ENCODE results near the gene PLEKHA1.

- TF ChIP-seq, protein P1, sequence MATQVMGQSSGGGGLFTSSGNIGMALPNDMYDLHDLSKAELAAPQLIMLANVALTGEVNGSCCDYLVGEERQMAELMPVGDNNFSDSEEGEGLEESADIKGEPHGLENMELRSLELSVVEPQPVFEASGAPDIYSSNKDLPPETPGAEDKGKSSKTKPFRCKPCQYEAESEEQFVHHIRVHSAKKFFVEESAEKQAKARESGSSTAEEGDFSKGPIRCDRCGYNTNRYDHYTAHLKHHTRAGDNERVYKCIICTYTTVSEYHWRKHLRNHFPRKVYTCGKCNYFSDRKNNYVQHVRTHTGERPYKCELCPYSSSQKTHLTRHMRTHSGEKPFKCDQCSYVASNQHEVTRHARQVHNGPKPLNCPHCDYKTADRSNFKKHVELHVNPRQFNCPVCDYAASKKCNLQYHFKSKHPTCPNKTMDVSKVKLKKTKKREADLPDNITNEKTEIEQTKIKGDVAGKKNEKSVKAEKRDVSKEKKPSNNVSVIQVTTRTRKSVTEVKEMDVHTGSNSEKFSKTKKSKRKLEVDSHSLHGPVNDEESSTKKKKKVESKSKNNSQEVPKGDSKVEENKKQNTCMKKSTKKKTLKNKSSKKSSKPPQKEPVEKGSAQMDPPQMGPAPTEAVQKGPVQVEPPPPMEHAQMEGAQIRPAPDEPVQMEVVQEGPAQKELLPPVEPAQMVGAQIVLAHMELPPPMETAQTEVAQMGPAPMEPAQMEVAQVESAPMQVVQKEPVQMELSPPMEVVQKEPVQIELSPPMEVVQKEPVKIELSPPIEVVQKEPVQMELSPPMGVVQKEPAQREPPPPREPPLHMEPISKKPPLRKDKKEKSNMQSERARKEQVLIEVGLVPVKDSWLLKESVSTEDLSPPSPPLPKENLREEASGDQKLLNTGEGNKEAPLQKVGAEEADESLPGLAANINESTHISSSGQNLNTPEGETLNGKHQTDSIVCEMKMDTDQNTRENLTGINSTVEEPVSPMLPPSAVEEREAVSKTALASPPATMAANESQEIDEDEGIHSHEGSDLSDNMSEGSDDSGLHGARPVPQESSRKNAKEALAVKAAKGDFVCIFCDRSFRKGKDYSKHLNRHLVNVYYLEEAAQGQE (IDR thresholded peaks at IDR 0.05; ENCODE audit: low read depth), result no peak
- TF ChIP-seq CTCF (IDR thresholded peaks at IDR 0.05 in 2 of 3, conservative IDR thresholded peaks at IDR 0.05 in 1 of 3; ENCODE audit: borderline replicate concordance in 1 of 3, insufficient read depth in 1 of 3, low read depth in 2 of 3, low read length in 2 of 3) (no peak), POLR2A (IDR thresholded peaks at IDR 0.05; ENCODE audit: borderline replicate concordance, extremely low read depth, insufficient read depth, insufficient read length) (no peak), EZH2 (IDR thresholded peaks at IDR 0.05) (no peak), EZH2phosphoT487 (IDR thresholded peaks at IDR 0.05; ENCODE audit: borderline replicate concordance) (no peak), ZFX (IDR thresholded peaks at IDR 0.05) (no peak; the same call in 1 of the 2 replicates), POLR2AphosphoS5 (IDR thresholded peaks at IDR 0.05; ENCODE audit: low read depth, low read length) (peak; percentile 91), SRF (IDR thresholded peaks at IDR 0.05; ENCODE audit: low read depth) (peak; percentile 24; the same call in 1 of the 2 replicates), RAD21 (IDR thresholded peaks at IDR 0.05; ENCODE audit: low read depth) (no peak), YY1 (IDR thresholded peaks at IDR 0.05; ENCODE audit: extremely low read depth, insufficient replicate concordance, low read depth, low read length) (peak; percentile 50), ZBTB33 (IDR thresholded peaks at IDR 0.05; ENCODE audit: extremely low read depth, insufficient replicate concordance, low read length) (no peak), TCF7L2 (IDR thresholded peaks at IDR 0.05; ENCODE audit: borderline replicate concordance, extremely low read depth, insufficient read depth, insufficient read length) (peak; percentile 71), JUND (IDR thresholded peaks at IDR 0.05) (no peak)
Observed at GRCh38 chr10:122374237-122374858, at the start of gene PLEKHA1.
